GM12878 (cell line): Measurements from ENCODE around the gene COL24A1. TPM values are rescaled to one million over a fixed set of nuclear protein-coding genes. Genes with fewer than 3 reads are reported as not detected.

ENCODE experiments used
- ATAC-seq: fragments of 200-7000 bp; cut with Tn5 transposase; 3 replicates; pipeline ENCODE4 v1.9.1; 2020; ENCODE audit warnings: mild to moderate bottlenecking, moderate library complexity
- BruUV-seq: library from RNA; stranded (reverse); fragments of 400-500 nt; replicated peaks from 2 replicates; lab custom pipeline; 2021; lab: Mats Ljungman, UMichigan
- CTCF ChIA-PET: fragments of 300-600 bp; sonication (Branson Sonifier 250); formaldehyde crosslinking; extraction: SDS; loops from one replicate; lab custom pipeline; 2021; ENCODE audit warnings: inconsistent platforms; lab: Yijun Ruan, JAX
- POLR2A ChIA-PET: fragments of 350-600 bp; formaldehyde crosslinking; extraction: SDS; loops from one replicate; lab custom pipeline; 2021; ENCODE audit warnings: inconsistent platforms; lab: Charles Lee
- RAD21 ChIA-PET: fragments of 300-600 bp; sonication (Branson Sonifier 250); formaldehyde crosslinking; loops from one replicate; lab custom pipeline; 2023; ENCODE audit warnings: antibody characterized with exemption; ENCODE audit not compliant: unreplicated experiment; lab: Charles Lee
- SMC1A ChIA-PET: fragments of 300-600 bp; sonication (Branson Sonifier 250); formaldehyde crosslinking; loops from one replicate; lab custom pipeline; 2023; ENCODE audit not compliant: unreplicated experiment, uncharacterized antibody; lab: Charles Lee
- DNase-seq: peaks from one replicate; pipeline ENCODE4 v3.0.0-alpha.2; 2011; ENCODE audit warnings: low read depth, low spot score
- FAIRE-seq: peaks from 3 replicates; lab custom pipeline; 2011; peaks lifted over from hg19 to GRCh38; lab: Jason Lieb, UNC
- H2AFZ ChIP-seq: 2 replicates; pipeline ENCODE4 v1.6.0; 2011; ENCODE audit warnings: low read depth, low read length, control low read depth; ENCODE audit not compliant: control insufficient read depth
- H3K27ac ChIP-seq: 2 replicates; pipeline ENCODE4 v1.5.1; 2011; ENCODE audit warnings: control low read depth; ENCODE audit not compliant: control insufficient read depth, insufficient read depth
- H3K27me3 ChIP-seq, 2 experiments: replicated peaks in 1 of 2; 2 replicates each; pipeline versions ENCODE4 v1.6.0 to v1.6.1; 2011; ENCODE audit warnings: low read length in 1 of 2; ENCODE audit not compliant: control insufficient read depth in 2 of 2, insufficient read depth in 2 of 2
- H3K36me3 ChIP-seq, 2 experiments: 2 replicates each; pipeline ENCODE4 v1.5.1; 2011; ENCODE audit warnings: low read length in 1 of 2; ENCODE audit not compliant: control insufficient read depth in 2 of 2, insufficient read depth in 2 of 2
- H3K4me1 ChIP-seq: 2 replicates; pipeline ENCODE4 v1.6.1; 2011; ENCODE audit warnings: mild to moderate bottlenecking, low read length, moderate library complexity, mixed read lengths; ENCODE audit not compliant: control insufficient read depth, insufficient read depth
- H3K4me2 ChIP-seq: 2 replicates; pipeline ENCODE4 v1.6.0; 2011; ENCODE audit warnings: control low read depth; ENCODE audit not compliant: control insufficient read depth, insufficient read depth
- H3K4me3 ChIP-seq: fragments of 200-600 bp; sonication (generic); 2 replicates; pipeline ENCODE4 v1.5.1; 2016
- H3K79me2 ChIP-seq: 2 replicates; pipeline ENCODE4 v1.6.0; 2011; ENCODE audit warnings: low read length; ENCODE audit not compliant: control insufficient read depth, insufficient read depth
- H3K9ac ChIP-seq: 2 replicates; pipeline ENCODE4 v1.8.0; 2011; ENCODE audit warnings: low read length, control low read depth, mixed read lengths; ENCODE audit not compliant: control insufficient read depth, insufficient read depth
- H3K9me3 ChIP-seq: replicated peaks from 3 replicates; pipeline ENCODE4 v1.5.1; 2011; ENCODE audit warnings: mild to moderate bottlenecking, low read length; ENCODE audit not compliant: control insufficient read depth, insufficient read depth
- H4K20me1 ChIP-seq: 2 replicates; pipeline ENCODE4 v1.6.0; 2011; ENCODE audit not compliant: control insufficient read depth, insufficient read depth
- BMI1 ChIP-seq: fragments of 450-650 bp; IDR thresholded peaks from 2 replicates; pipeline ENCODE4 v1.6.1; 2016; ENCODE audit warnings: mild to moderate bottlenecking, moderate library complexity, borderline replicate concordance
- CREB1 ChIP-seq: IDR thresholded peaks from 2 replicates; pipeline ENCODE4 v1.6.1; 2012; ENCODE audit warnings: low read depth, mild to moderate bottlenecking, inconsistent platforms
- ETV6 ChIP-seq, 2 experiments: fragments of 450-650 bp in 1 of 2; IDR thresholded peaks in 1 of 2; conservative IDR thresholded peaks in 1 of 2; 2 replicates each; pipeline ENCODE4 v1.6.1; 2014; ENCODE audit warnings: antibody characterized with exemption in 1 of 2, borderline replicate concordance in 1 of 2, low read depth in 1 of 2, mild to moderate bottlenecking in 1 of 2, moderate library complexity in 1 of 2
- HDAC2 ChIP-seq: fragments of 200-600 bp; sonication (generic); IDR thresholded peaks from 2 replicates; pipeline ENCODE4 v1.6.1; 2017
- NFIC ChIP-seq: IDR thresholded peaks from 2 replicates; pipeline ENCODE4 v1.6.1; 2012; ENCODE audit warnings: low read depth, mild to moderate bottlenecking, inconsistent platforms, low read length, moderate library complexity
- PBX3 ChIP-seq: IDR thresholded peaks from 2 replicates; pipeline ENCODE4 v1.6.1; 2011; ENCODE audit warnings: mild to moderate bottlenecking, low read depth, low read length, moderate library complexity; ENCODE audit not compliant: insufficient replicate concordance
- RAD51 ChIP-seq: fragments of 450-650 bp; IDR thresholded peaks from 2 replicates; pipeline ENCODE4 v1.6.1; 2016; ENCODE audit warnings: moderate library complexity, mild to moderate bottlenecking, inconsistent platforms
- RCOR1 ChIP-seq: conservative IDR thresholded peaks from 2 replicates; pipeline ENCODE4 v1.6.1; 2012; ENCODE audit warnings: low read depth, low read length, improper control_type of control experiment
- SMAD1 ChIP-seq: fragments of 450-650 bp; IDR thresholded peaks from 2 replicates; pipeline ENCODE4 v1.6.1; 2018; ENCODE audit warnings: mild to moderate bottlenecking, low read depth; ENCODE audit not compliant: partially characterized antibody
- SMARCA5 ChIP-seq: fragments of 450-650 bp; IDR thresholded peaks from 2 replicates; pipeline ENCODE4 v1.6.1; 2017; ENCODE audit warnings: mild to moderate bottlenecking
- STAT1 ChIP-seq: fragments of 450-650 bp; conservative IDR thresholded peaks from 2 replicates; pipeline ENCODE4 v1.6.1; 2014; ENCODE audit warnings: antibody characterized with exemption, mild to moderate bottlenecking
- WGBS: methylation state at CpG from one replicate; pipeline ENCODE4 v1.1.6; 2016; ENCODE audit warnings: low lambda C conversion rate; ENCODE audit not compliant: insufficient replicate concordance, insufficient coverage; ENCODE audit errors: missing lambda C conversion rate; 5-methylcytosine and 5-hydroxymethylcytosine counted together
- in situ Hi-C: fragments of 300-500 bp; cut with MboI; formaldehyde crosslinking; loops from 9 replicates; pipeline ENCODE4 v1.14.3; 2018; ENCODE audit warnings: mixed read lengths
- intact Hi-C: fragments of 100-400 bp; cut with micrococcal nuclease; formaldehyde crosslinking; loops from one replicate; pipeline ENCODE4 v1.14.2; 2022; ENCODE audit not compliant: unreplicated experiment
- polyA plus RNA-seq, 11 experiments: library from polyadenylated mRNA; depleted of rRNA in 4 of 11; unstranded in 6 of 11; stranded (reverse) in 5 of 11; fragments of >200 nt; fragmentation: Nextera tagmentation in 4 of 11; fragmentation: Illumina TruSeq in 1 of 11; extraction: Ambion mirVana in 4 of 11; extraction: Trizol in 1 of 11; gene quantifications; 1 replicate in 1 of 11; 2 replicates in 10 of 11; pipeline versions ENCODE4 v1.2.1 to v1.2.3, GENCODE V29; 2011 to 2016; ENCODE audit warnings: inconsistent platforms in 2 of 11, missing spikeins in 2 of 11, low read depth in 1 of 11
- total RNA-seq, 4 experiments: library from RNA; depleted of rRNA in 3 of 4; stranded (reverse); fragments of >200 nt in 3 of 4; fragmentation: Illumina TruSeq in 1 of 4; extraction: Trizol in 1 of 4; gene quantifications; 2 replicates each; pipeline versions ENCODE4 v1.2.1 to v1.2.3, GENCODE V29; 2013 to 2021
- TF ChIP-seq, protein P1 (sequence below): IDR thresholded peaks from 2 replicates; pipeline ENCODE4 v1.6.1; 2012; ENCODE audit warnings: low read depth, low read length, improper control_type of control experiment
- TF ChIP-seq, protein P2 (sequence below): IDR thresholded peaks from 2 replicates; pipeline ENCODE4 v1.6.1; 2011; ENCODE audit warnings: low read depth, mild to moderate bottlenecking, low read length, moderate library complexity, borderline replicate concordance; ENCODE audit errors: extremely low read depth
- TF ChIP-seq, protein P3 (sequence below): fragments of 450-650 bp; IDR thresholded peaks from 2 replicates; pipeline ENCODE4 v1.6.1; 2017; ENCODE audit warnings: mild to moderate bottlenecking, moderate library complexity

The COL24A1 gene
- total and polyA plus RNA-seq, 10 of the 15 experiments (the other 5 are each of a cell fraction or from before 2014, with no cell fraction given), result 0.19 to 4.1 (median 2.0) TPM

GRCh38 chr1:86016076-86016759 lies 140.4 kb downstream of the COL24A1 start:
- BruUV-seq, result no TSS peak
- Histone ChIP-seq H3K4me1 (peaks cover 16% of the 10 kb centered on the region; the same call in 1 of the 2 replicates), H3K4me3 (no peak overlapping the region), H4K20me1 (no peaks in the 10 kb centered on the region), H3K27me3 (no peaks in the 10 kb centered on the region), H3K27ac (peak overlapping the region; percentile 62), H3K36me3 (no peaks in the 10 kb centered on the region), H3K9me3 (no peaks in the 10 kb centered on the region), H3K9ac (no peak overlapping the region), H3K79me2 (no peaks in the 10 kb centered on the region), H2AFZ (peak overlapping the region; percentile 48; the same call in 1 of the 2 replicates), H3K4me2 (peak overlapping the region; percentile 21; the same call in 1 of the 2 replicates)
- ChIA-PET RAD21 (interaction anchor here (1.2 kb wide), 1 partner anchor 121 kb away, joined by 3 read pairs; no protein-coding TSS in a partner anchor), POLR2A (no interaction called here), SMC1A (interaction anchor here (0.6 to 4.5 kb wide), 7 partner anchors 16 to 708 kb away, joined by 3 to 30 read pairs (median 3); no protein-coding TSS in a partner anchor), CTCF (interaction anchor here (0.6 to 4.5 kb wide), 6 partner anchors 72 to 708 kb away, joined by 3 to 54 read pairs (median 4); no protein-coding TSS in a partner anchor)
- in situ Hi-C loops (loop anchor here (5.0 to 25.0 kb wide), 2 partner anchors 124 to 704 kb away; no protein-coding TSS in a partner anchor), intact Hi-C loops (loop anchor here (5.0 kb wide), 2 partner anchors 309 to 404 kb away; partner anchors contain the start of gene ZNHIT6)
- DNase-seq, result no peak
- 60% methylated on average over 2 of the region's 2 CpGs for WGBS
- FAIRE-seq, result peak; percentile 89
- ATAC-seq, result peak; percentile 77
- TF ChIP-seq RAD51, result no peak
- no peak for TF ChIP-seq BMI1
- TF ChIP-seq, protein P1, sequence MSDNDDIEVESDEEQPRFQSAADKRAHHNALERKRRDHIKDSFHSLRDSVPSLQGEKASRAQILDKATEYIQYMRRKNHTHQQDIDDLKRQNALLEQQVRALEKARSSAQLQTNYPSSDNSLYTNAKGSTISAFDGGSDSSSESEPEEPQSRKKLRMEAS, result no peak
- peak in 1 of 2 experiments; percentile 35; a peak in 1 of 4 replicates for TF ChIP-seq ETV6 (conservative IDR thresholded peaks at IDR 0.05 in 1 of 2, IDR thresholded peaks at IDR 0.05 in 1 of 2; ENCODE audit: borderline replicate concordance in 1 of 2, low read depth in 1 of 2)
- TF ChIP-seq HDAC2, result no peak
- no peak for TF ChIP-seq PBX3
- TF ChIP-seq NFIC, result peak; percentile 73
- no peak for TF ChIP-seq STAT1
- TF ChIP-seq CREB1, result no peak
- TF ChIP-seq, protein P2, sequence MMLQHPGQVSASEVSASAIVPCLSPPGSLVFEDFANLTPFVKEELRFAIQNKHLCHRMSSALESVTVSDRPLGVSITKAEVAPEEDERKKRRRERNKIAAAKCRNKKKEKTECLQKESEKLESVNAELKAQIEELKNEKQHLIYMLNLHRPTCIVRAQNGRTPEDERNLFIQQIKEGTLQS, result no peak
- TF ChIP-seq, protein P3, sequence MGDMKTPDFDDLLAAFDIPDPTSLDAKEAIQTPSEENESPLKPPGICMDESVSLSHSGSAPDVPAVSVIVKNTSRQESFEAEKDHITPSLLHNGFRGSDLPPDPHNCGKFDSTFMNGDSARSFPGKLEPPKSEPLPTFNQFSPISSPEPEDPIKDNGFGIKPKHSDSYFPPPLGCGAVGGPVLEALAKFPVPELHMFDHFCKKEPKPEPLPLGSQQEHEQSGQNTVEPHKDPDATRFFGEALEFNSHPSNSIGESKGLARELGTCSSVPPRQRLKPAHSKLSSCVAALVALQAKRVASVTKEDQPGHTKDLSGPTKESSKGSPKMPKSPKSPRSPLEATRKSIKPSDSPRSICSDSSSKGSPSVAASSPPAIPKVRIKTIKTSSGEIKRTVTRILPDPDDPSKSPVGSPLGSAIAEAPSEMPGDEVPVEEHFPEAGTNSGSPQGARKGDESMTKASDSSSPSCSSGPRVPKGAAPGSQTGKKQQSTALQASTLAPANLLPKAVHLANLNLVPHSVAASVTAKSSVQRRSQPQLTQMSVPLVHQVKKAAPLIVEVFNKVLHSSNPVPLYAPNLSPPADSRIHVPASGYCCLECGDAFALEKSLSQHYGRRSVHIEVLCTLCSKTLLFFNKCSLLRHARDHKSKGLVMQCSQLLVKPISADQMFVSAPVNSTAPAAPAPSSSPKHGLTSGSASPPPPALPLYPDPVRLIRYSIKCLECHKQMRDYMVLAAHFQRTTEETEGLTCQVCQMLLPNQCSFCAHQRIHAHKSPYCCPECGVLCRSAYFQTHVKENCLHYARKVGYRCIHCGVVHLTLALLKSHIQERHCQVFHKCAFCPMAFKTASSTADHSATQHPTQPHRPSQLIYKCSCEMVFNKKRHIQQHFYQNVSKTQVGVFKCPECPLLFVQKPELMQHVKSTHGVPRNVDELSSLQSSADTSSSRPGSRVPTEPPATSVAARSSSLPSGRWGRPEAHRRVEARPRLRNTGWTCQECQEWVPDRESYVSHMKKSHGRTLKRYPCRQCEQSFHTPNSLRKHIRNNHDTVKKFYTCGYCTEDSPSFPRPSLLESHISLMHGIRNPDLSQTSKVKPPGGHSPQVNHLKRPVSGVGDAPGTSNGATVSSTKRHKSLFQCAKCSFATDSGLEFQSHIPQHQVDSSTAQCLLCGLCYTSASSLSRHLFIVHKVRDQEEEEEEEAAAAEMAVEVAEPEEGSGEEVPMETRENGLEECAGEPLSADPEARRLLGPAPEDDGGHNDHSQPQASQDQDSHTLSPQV, result no peak
- no peak for TF ChIP-seq SMARCA5
- no peak for TF ChIP-seq RCOR1
- no peak for TF ChIP-seq SMAD1
